Thoracic aorta (tissue), 2 donors: ENCODE measurements around the gene ADGRA1. TPM values are rescaled to one million over a fixed set of nuclear protein-coding genes. Genes with fewer than 3 reads are reported as not detected.
"Not testable (repeated sequence)": the region's sequence is repeated elsewhere in the genome, so short reads cannot be mapped to it uniquely, and the experiment has no call there.

Source experiments
- ATAC-seq: fragments of 150-250 bp; one replicate; pipeline ENCODE4 v1.8.0; 2017; ENCODE audit warnings: low read depth; ENCODE audit not compliant: insufficient number of reproducible peaks, low FRiP score
- DNase-seq: peaks from one replicate; pipeline ENCODE4 v3.0.0-alpha.2; 2020; ENCODE audit warnings: low spot score
- H3K27ac ChIP-seq, 2 donors: fragments of 200-600 bp; sonication (generic); 1 replicate in 1 of 2; 2 replicates in 1 of 2; pipeline ENCODE4 v1.5.1; 2016; ENCODE audit warnings: mild to moderate bottlenecking in 2 of 2, moderate library complexity in 2 of 2
- H3K27me3 ChIP-seq: fragments of 200-600 bp; sonication (generic); replicated peaks from 2 replicates; pipeline ENCODE4 v1.6.0; 2016; ENCODE audit warnings: mild to moderate bottlenecking; ENCODE audit not compliant: insufficient read depth
- H3K36me3 ChIP-seq: fragments of 200-600 bp; sonication (generic); one replicate; pipeline ENCODE4 v1.5.1; 2016
- H3K4me1 ChIP-seq, 2 donors: fragments of 200-600 bp; sonication (generic); 1 replicate in 1 of 2; 2 replicates in 1 of 2; pipeline versions ENCODE4 v1.5.1 to v1.6.0; 2016; ENCODE audit warnings: low read depth in 2 of 2, mild to moderate bottlenecking in 1 of 2; ENCODE audit not compliant: control insufficient read depth in 1 of 2
- H3K4me3 ChIP-seq: fragments of 200-600 bp; sonication (generic); 2 replicates; pipeline ENCODE4 v1.5.1; 2016; ENCODE audit warnings: mild to moderate bottlenecking
- H3K9me3 ChIP-seq: fragments of 200-600 bp; sonication (generic); 2 replicates; pipeline ENCODE4 v1.5.1; 2016
- total RNA-seq, 2 donors: library from RNA; depleted of rRNA; stranded (reverse); fragments of >200 nt; gene quantifications; one replicate each; pipeline versions ENCODE4 v1.1.0 to v1.2.3, GENCODE V29; 2016
- TF ChIP-seq, protein P1 (sequence below): fragments of 200-600 bp; sonication (generic); IDR thresholded peaks from one replicate; pipeline ENCODE4 v1.5.1; 2019; ENCODE audit warnings: antibody characterized with exemption

The ADGRA1 gene
- total RNA-seq, 2 donors from 2014 or later = not detected

DNA sequence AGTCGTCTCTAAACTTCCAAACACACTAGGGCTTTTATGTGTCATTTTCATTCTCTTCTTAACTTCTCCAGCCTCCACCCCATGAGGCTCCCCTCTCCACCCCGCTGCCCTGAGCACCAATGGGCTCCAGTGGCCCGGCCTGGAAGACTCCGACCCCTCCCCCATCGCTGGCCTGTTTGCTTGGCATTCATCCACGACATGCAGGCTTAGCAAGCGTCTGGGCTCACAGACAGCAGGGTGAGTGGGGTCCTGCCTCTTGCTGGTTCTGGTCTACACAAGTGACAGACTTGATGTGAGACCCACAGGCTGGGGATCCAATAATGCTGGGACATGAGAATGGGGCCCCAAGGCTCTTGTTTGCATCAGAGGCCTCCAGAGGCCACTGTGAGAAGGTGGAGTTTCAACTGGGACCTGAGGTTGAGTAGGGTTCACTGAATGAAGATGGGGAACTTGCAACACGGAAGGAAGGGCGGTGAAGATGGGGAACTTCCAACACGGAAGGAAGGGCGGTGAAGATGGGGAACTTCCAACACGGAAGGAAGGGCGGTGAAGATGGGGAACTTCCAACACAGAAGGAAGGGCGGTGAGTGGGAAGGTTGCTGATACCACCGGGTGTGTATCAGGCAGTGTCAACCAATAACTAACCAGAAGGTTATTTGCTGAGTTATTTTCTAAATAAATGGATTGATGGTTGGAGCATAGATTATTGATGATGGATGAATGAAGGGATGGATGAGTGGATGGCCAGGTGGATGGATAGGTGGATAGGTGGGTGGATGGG lies 86.3 kb downstream of the ADGRA1 start:
- Histone ChIP-seq H3K9me3 (no peaks in the 10 kb centered on the region), H3K4me3 (no peak overlapping the region), H3K27me3 (no peaks in the 10 kb centered on the region), H3K36me3 (no peaks in the 10 kb centered on the region), H3K27ac (no peak overlapping the region), H3K4me1 (no peaks in the 10 kb centered on the region)
- ATAC-seq (no peak), DNase-seq (no peak)
- TF ChIP-seq, protein P1, sequence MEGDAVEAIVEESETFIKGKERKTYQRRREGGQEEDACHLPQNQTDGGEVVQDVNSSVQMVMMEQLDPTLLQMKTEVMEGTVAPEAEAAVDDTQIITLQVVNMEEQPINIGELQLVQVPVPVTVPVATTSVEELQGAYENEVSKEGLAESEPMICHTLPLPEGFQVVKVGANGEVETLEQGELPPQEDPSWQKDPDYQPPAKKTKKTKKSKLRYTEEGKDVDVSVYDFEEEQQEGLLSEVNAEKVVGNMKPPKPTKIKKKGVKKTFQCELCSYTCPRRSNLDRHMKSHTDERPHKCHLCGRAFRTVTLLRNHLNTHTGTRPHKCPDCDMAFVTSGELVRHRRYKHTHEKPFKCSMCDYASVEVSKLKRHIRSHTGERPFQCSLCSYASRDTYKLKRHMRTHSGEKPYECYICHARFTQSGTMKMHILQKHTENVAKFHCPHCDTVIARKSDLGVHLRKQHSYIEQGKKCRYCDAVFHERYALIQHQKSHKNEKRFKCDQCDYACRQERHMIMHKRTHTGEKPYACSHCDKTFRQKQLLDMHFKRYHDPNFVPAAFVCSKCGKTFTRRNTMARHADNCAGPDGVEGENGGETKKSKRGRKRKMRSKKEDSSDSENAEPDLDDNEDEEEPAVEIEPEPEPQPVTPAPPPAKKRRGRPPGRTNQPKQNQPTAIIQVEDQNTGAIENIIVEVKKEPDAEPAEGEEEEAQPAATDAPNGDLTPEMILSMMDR = no peak

DNA sequence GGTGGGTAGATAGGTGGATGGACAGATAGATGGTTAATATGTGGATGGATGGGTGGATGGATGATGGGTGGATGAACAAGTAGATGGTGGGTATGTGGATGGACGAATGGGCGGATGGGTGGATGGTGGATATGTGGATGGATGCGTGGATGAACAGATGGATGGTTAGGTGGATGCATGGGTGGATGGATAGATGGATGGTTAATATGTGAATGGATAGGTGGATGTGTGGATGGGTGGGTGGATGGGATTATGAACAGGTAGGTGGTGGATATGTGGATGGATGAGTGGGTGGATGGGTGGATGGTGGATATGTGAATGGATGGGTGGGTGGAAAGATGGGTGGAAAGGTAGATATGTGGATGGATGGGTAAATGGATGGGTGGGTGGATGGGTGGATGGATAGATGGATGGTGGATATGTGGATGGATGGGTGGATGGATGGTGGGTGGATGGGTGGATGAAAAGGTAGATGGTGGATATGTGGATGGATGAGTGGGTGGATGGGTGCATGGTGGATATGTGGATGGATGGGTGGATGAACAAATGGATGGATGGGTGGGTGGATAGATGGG lies 87.1 kb downstream of the ADGRA1 start:
- H3K27ac ChIP-seq = no peak overlapping the region
- H3K4me3 ChIP-seq = no peak overlapping the region
- no peaks in the 10 kb centered on the region for H3K36me3 ChIP-seq
- ATAC-seq = no peak
- no peaks in the 10 kb centered on the region for H3K9me3 ChIP-seq
- DNase-seq = no peak
- no peaks in the 10 kb centered on the region for H3K27me3 ChIP-seq
- no peaks in the 10 kb centered on the region for H3K4me1 ChIP-seq
- TF ChIP-seq, protein P1 = no peak

DNA sequence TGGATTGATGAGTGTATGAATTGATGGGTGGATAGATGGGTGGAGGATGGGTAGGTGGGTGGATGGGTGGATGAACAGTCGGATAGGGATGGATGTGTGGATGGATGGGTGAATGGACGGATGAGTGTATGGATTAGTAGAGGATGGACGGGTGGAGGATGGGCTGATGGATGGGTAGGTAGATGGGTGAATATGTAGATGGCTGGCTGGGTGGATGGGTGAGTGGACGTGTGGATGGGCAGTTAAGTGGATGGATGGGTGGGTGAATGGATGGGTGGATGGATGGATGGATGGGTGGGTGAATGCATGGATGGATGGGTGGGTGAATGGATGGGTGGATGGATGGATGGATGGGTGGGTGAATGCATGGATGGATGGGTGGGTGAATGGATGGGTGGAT lies 87.9 kb downstream of the ADGRA1 start:
- not testable (repeated sequence) for H3K4me1 ChIP-seq, H3K9me3 ChIP-seq, H3K27me3 ChIP-seq, H3K36me3 ChIP-seq, ATAC-seq, DNase-seq, H3K4me3 ChIP-seq, H3K27ac ChIP-seq

DNA sequence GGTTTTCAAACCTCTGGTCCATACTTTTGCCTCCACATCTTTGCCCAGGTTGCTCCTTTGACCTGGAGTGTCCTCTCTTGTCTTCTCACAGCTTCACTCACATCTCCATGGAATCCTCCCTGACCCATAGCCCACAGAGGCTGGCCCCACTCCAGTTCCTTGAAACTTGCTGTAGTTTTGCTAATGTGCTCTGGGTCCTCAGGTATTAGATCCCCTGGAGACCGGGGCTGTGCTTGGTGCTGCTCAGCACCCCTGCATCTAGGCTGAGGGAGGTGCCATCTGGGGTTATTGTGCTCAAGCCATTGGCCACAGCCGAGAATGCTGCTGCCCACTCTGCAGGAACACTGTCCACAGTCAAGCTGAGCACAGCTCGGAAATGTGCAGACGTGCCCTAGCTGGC lies 88.8 kb downstream of the ADGRA1 start:
- H3K36me3 ChIP-seq = no peaks in the 10 kb centered on the region
- TF ChIP-seq, protein P1 = no peak
- no peak overlapping the region for H3K27ac ChIP-seq
- ATAC-seq = no peak
- no peaks in the 10 kb centered on the region for H3K9me3 ChIP-seq
- no peak for DNase-seq
- H3K27me3 ChIP-seq = no peaks in the 10 kb centered on the region
- no peak overlapping the region for H3K4me3 ChIP-seq
- no peaks in the 10 kb centered on the region for H3K4me1 ChIP-seq

DNA sequence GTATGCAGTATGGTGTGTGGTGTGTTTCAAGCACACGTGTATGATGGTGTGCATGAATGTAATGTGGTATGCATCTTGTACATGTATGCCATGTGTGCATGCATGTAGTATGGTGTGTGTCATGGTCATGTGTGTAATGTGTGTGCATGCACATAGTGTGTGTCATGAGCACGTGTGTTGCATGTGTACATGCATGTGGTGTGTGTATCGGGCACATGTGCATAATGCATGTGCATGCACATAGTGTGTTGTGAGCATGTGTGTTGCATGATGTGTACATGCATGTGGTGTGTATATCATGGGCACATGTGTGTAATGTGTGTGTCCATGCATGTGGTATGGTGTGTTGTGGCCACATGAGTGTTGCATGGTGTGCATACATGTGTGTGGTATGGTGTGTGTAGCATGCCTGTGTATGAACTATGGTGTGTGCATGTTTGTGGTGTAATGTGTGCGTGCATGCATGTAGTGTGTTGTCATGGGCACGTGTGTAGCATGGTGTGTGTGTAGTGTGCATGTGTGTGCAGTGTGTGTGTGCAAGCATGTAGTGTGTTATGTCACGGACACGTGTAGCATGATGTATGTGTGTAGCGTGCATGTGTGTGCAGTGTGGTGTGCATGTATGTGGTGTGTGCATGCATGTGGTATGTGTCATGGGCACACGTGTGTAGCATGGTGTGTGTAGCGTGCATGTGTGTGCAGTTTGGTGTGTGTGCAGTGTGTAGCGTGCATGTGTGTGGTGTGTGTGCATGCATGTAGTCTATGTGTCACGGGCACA lies 89.8 kb downstream of the ADGRA1 start:
- Histone ChIP-seq H3K27ac (no peak overlapping the region), H3K27me3 (no peaks in the 10 kb centered on the region), H3K36me3 (no peaks in the 10 kb centered on the region), H3K9me3 (no peaks in the 10 kb centered on the region), H3K4me3 (no peak overlapping the region), H3K4me1 (no peaks in the 10 kb centered on the region)
- DNase-seq (no peak), ATAC-seq (no peak)
- TF ChIP-seq, protein P1 = no peak
